Measurements from ENCODE around the gene DMBT1. TPM values are rescaled to one million over a fixed set of nuclear protein-coding genes. Genes with fewer than 3 reads are reported as not detected.
A peak's percentile ranks its signal among the peaks of the same experiment; 100 is the strongest.

DMBT1 gene
- total RNA-seq, 6 experiments from 2014 or later, result 0.06 to 0.20 TPM; not detected in 4

DNA sequence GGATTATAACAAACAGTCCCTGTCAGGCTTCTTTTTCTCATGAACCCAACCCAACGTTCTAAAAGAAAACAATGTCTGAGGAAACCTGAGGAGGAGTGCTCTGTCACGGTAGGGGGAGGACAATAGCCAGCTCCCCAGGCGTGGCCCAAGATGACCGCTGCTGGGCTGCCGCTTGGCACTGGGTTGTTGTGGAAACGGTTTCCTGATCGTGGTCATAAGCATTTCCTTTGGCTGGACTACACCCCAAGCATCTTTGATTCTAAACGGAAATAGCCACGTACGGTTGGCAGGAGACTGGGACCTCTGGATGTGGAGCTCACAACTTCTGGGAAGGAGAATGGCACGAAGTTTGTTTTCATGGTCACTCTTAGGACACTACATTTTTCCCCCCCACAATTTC is 30.4 kb upstream of the DMBT1 start:
- no peak overlapping the region for H3K4me3 ChIP-seq
- intact Hi-C loops (cut with DNase I), result no loop called here
- H3K9me3 ChIP-seq, result no peaks in the 10 kb centered on the region
- no peak for DNase-seq
- TF ChIP-seq, protein P1, sequence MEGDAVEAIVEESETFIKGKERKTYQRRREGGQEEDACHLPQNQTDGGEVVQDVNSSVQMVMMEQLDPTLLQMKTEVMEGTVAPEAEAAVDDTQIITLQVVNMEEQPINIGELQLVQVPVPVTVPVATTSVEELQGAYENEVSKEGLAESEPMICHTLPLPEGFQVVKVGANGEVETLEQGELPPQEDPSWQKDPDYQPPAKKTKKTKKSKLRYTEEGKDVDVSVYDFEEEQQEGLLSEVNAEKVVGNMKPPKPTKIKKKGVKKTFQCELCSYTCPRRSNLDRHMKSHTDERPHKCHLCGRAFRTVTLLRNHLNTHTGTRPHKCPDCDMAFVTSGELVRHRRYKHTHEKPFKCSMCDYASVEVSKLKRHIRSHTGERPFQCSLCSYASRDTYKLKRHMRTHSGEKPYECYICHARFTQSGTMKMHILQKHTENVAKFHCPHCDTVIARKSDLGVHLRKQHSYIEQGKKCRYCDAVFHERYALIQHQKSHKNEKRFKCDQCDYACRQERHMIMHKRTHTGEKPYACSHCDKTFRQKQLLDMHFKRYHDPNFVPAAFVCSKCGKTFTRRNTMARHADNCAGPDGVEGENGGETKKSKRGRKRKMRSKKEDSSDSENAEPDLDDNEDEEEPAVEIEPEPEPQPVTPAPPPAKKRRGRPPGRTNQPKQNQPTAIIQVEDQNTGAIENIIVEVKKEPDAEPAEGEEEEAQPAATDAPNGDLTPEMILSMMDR (IDR thresholded peaks at IDR 0.05), result no peak
- TF ChIP-seq POLR2A (IDR thresholded peaks at IDR 0.05), result no peak
- WGBS (ENCODE audit: insufficient coverage, low coverage, low lambda C conversion rate, missing lambda C conversion rate), result 58% methylated on average over 8 of the region's 11 CpGs
- H3K36me3 ChIP-seq, result no peaks in the 10 kb centered on the region
- no peaks in the 10 kb centered on the region for H3K27me3 ChIP-seq
- ATAC-seq, result peak in 1 of 4 donors; percentile 38
- no peak overlapping the region for H3K27ac ChIP-seq
- peaks cover 0 to 13% (median 4%) of the 10 kb centered on the region in 4 donors for H3K4me1 ChIP-seq

DNA sequence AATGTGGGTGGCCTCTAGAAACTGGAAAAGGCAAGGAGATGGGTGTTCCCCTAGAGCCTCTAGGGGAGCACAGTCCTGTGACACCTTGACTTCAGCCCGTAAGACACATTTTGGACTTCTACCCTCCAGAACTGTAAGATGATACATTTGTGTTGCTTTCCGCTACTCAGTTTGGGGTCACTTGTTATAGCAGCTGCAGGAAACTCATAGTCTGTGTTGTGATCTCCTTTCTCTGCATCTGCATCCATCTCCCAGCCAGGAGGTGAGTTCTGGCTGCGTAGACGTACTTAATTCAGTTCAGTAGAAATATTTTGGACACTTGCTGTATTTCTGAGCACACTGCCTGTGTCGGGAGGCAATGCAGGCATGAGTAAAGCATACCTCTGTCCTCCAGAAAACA is 29.3 kb upstream of the DMBT1 start:
- Histone ChIP-seq H3K27ac (no peak overlapping the region), H3K27me3 (no peaks in the 10 kb centered on the region), H3K9me3 (no peaks in the 10 kb centered on the region), H3K4me3 (no peak overlapping the region), H3K4me1 (peaks cover 0 to 13% (median 2%) of the 10 kb centered on the region in 4 donors), H3K36me3 (no peaks in the 10 kb centered on the region)
- WGBS (ENCODE audit: insufficient coverage, low coverage, low lambda C conversion rate, missing lambda C conversion rate), result 93% methylated on average over 4 of the region's 5 CpGs
- no peak for ATAC-seq
- TF ChIP-seq POLR2A (IDR thresholded peaks at IDR 0.05), result no peak
- TF ChIP-seq, protein P1 (IDR thresholded peaks at IDR 0.05), result no peak
- DNase-seq, result no peak
- intact Hi-C loops (cut with DNase I), result no loop called here

- no peaks in the 10 kb centered on the region for H3K9me3 ChIP-seq
- no peak overlapping the region for H3K27ac ChIP-seq
- H3K4me1 ChIP-seq, result peaks cover 0 to 7% (median 0%) of the 10 kb centered on the region in 4 donors
- peak in 1 of 3 donors; percentile 45 for DNase-seq
- TF ChIP-seq, protein P1 (IDR thresholded peaks at IDR 0.05), result no peak
- intact Hi-C loops (cut with DNase I), result no loop called here
- H3K27me3 ChIP-seq, result no peaks in the 10 kb centered on the region
- no peak overlapping the region for H3K4me3 ChIP-seq
- peak; percentile 67 to 87 (median 80) for ATAC-seq
- WGBS (ENCODE audit: insufficient coverage, low coverage, low lambda C conversion rate, missing lambda C conversion rate), result 30% methylated on average over 2 of the region's 3 CpGs
- H3K36me3 ChIP-seq, result no peaks in the 10 kb centered on the region
Observed at GRCh38 chr10:122531939-122532338, 28.6 kb upstream of the DMBT1 start.

GRCh38 chr10:122532601-122533296 is 27.8 kb upstream of the DMBT1 start:
- H3K27me3 ChIP-seq, result no peaks in the 10 kb centered on the region
- no peak overlapping the region for H3K4me3 ChIP-seq
- no peak overlapping the region for H3K27ac ChIP-seq
- H3K4me1 ChIP-seq, result no peaks in the 10 kb centered on the region
- TF ChIP-seq POLR2A (IDR thresholded peaks at IDR 0.05), result no peak
- TF ChIP-seq, protein P1 (IDR thresholded peaks at IDR 0.05), result no peak
- WGBS (ENCODE audit: insufficient coverage, low coverage, low lambda C conversion rate, missing lambda C conversion rate), result 77% methylated on average over 6 of the region's 6 CpGs
- ATAC-seq (no peak), DNase-seq (no peak)
- intact Hi-C loops (cut with DNase I), result no loop called here
- no peaks in the 10 kb centered on the region for H3K36me3 ChIP-seq
- no peaks in the 10 kb centered on the region for H3K9me3 ChIP-seq

All from right lobe of liver (tissue), 6 donors.